Caco-2 (cell line): Measurements from ENCODE around the gene COMMD10. TPM values are rescaled to one million over a fixed set of nuclear protein-coding genes. Genes with fewer than 3 reads are reported as not detected.

Experiments used
- BruUV-seq: library from RNA; stranded (reverse); fragments of 400-500 nt; replicated peaks from 2 replicates; lab custom pipeline; 2021; lab: Mats Ljungman, UMichigan
- CTCF ChIA-PET: fragments of 300-600 bp; sonication (Branson Sonifier 250); formaldehyde crosslinking; loops from one replicate; lab custom pipeline; 2022; ENCODE audit warnings: antibody characterized with exemption; lab: Charles Lee
- POLR2A ChIA-PET: fragments of 300-600 bp; sonication (Branson Sonifier 250); formaldehyde crosslinking; loops from one replicate; lab custom pipeline; 2022; ENCODE audit warnings: antibody characterized with exemption; lab: Charles Lee
- DNase-seq, 2 experiments: peaks; one replicate each; pipeline versions ENCODE4 v3.0.0 to v3.0.0-alpha.2; 2020 to 2022
- H3K27me3 ChIP-seq: replicated peaks from 2 replicates; pipeline ENCODE4 v1.6.0; 2011; ENCODE audit warnings: low read length; ENCODE audit not compliant: control insufficient read depth, insufficient read depth
- H3K36me3 ChIP-seq: 2 replicates; pipeline ENCODE4 v1.5.1; 2011; ENCODE audit warnings: low read length; ENCODE audit not compliant: control insufficient read depth, insufficient read depth
- H3K4me1 ChIP-seq: fragments of 250-450 bp; sonication (Bioruptor Pico); 2 replicates; pipeline ENCODE4 v1.5.1; 2020; ENCODE audit warnings: mild to moderate bottlenecking
- H3K4me3 ChIP-seq: 2 replicates; pipeline ENCODE4 v1.5.1; 2011; ENCODE audit warnings: low read depth, mild to moderate bottlenecking, control low read depth, low read length
- H3K9me3 ChIP-seq: fragments of 250-450 bp; sonication (Bioruptor Pico); 2 replicates; pipeline ENCODE4 v1.5.1; 2020; ENCODE audit warnings: mild to moderate bottlenecking, moderate library complexity
- H3K27ac Mint-ChIP-seq: one replicate; pipeline ENCODE4 v1.8.0; 2022; ENCODE audit warnings: mixed read lengths; ENCODE audit not compliant: unreplicated experiment
- H3K27me3 Mint-ChIP-seq: one replicate; pipeline ENCODE4 v1.8.0; 2022; ENCODE audit warnings: mixed read lengths; ENCODE audit not compliant: insufficient read depth, unreplicated experiment
- H3K36me3 Mint-ChIP-seq: one replicate; pipeline ENCODE4 v1.8.0; 2022; ENCODE audit warnings: mild to moderate bottlenecking, mixed read lengths; ENCODE audit not compliant: insufficient read depth, unreplicated experiment
- H3K4me1 Mint-ChIP-seq: one replicate; pipeline ENCODE4 v1.8.0; 2022; ENCODE audit warnings: low read depth, mixed read lengths; ENCODE audit not compliant: unreplicated experiment
- H3K4me3 Mint-ChIP-seq: one replicate; pipeline ENCODE4 v1.8.0; 2022; ENCODE audit warnings: mild to moderate bottlenecking, moderate library complexity, mixed read lengths; ENCODE audit not compliant: unreplicated experiment
- H3K9me3 Mint-ChIP-seq: one replicate; pipeline ENCODE4 v1.8.0; 2022; ENCODE audit warnings: mixed read lengths; ENCODE audit not compliant: unreplicated experiment
- intact Hi-C: fragments of 100-400 bp; cut with micrococcal nuclease; formaldehyde crosslinking; loops from one replicate; pipeline ENCODE4 v1.10.0; 2022; ENCODE audit not compliant: unreplicated experiment
- total RNA-seq: library from RNA; stranded (reverse); gene quantifications from 2 replicates; pipeline ENCODE4 v1.2.3, GENCODE V29; 2022
- TF ChIP-seq, protein P1 (sequence below), 2 experiments: fragments of 200-600 bp in 1 of 2; IDR thresholded peaks; 1 replicate in 1 of 2; 2 replicates in 1 of 2; pipeline versions ENCODE4 v1.5.1 to v1.8.0; 2011 to 2022; ENCODE audit warnings: antibody characterized with exemption in 1 of 2, control low read depth in 1 of 2, inconsistent platforms in 1 of 2, low read depth in 1 of 2, low read length in 1 of 2, mild to moderate bottlenecking in 1 of 2, moderate library complexity in 1 of 2; ENCODE audit not compliant: insufficient read depth in 1 of 2, severe bottlenecking in 1 of 2, unreplicated experiment in 1 of 2

The COMMD10 gene
- total RNA-seq, 1 experiment from 2014 or later: 26.4 TPM

DNA sequence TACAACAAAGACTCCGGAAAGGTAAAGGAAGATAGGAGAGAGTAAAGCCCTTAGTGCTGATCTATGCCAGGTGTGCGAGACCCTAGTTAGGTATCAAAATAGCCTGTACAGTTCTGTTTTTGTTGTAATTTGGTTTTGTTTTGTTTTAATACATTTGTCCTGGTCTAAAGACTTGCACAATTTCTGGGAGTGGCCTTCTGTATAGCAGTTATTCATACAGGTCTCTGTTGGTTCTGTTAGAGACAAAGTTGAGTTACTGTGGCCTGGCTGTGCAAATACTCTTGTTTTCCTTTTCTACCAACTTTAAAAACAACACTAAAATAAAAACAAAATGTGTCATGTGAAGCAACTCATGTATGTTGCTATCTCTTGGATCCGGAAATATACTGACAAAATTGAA, 163.6 kb downstream of the COMMD10 start:
- no peaks in the 10 kb centered on the region for H3K4me1 ChIP-seq
- TF ChIP-seq, protein P1, sequence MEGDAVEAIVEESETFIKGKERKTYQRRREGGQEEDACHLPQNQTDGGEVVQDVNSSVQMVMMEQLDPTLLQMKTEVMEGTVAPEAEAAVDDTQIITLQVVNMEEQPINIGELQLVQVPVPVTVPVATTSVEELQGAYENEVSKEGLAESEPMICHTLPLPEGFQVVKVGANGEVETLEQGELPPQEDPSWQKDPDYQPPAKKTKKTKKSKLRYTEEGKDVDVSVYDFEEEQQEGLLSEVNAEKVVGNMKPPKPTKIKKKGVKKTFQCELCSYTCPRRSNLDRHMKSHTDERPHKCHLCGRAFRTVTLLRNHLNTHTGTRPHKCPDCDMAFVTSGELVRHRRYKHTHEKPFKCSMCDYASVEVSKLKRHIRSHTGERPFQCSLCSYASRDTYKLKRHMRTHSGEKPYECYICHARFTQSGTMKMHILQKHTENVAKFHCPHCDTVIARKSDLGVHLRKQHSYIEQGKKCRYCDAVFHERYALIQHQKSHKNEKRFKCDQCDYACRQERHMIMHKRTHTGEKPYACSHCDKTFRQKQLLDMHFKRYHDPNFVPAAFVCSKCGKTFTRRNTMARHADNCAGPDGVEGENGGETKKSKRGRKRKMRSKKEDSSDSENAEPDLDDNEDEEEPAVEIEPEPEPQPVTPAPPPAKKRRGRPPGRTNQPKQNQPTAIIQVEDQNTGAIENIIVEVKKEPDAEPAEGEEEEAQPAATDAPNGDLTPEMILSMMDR (IDR thresholded peaks at IDR 0.05; ENCODE audit: insufficient read depth in 1 of 2, low read depth in 1 of 2, low read length in 1 of 2, severe bottlenecking in 1 of 2, unreplicated experiment in 1 of 2): no peak
- H3K27me3 ChIP-seq: no peaks in the 10 kb centered on the region
- intact Hi-C loops: no loop called here
- Mint-ChIP-seq H3K36me3 (no peaks in the 10 kb centered on the region), H3K27me3 (no peaks in the 10 kb centered on the region), H3K4me3 (no peak overlapping the region), H3K4me1 (no peaks in the 10 kb centered on the region), H3K9me3 (peaks cover 10% of the 10 kb centered on the region), H3K27ac (no peak overlapping the region)
- H3K36me3 ChIP-seq: no peaks in the 10 kb centered on the region
- CTCF ChIA-PET: no interaction called here
- no TSS peak for BruUV-seq
- no peak overlapping the region for H3K4me3 ChIP-seq
- no peak for DNase-seq
- 0 out of 2 replicates have a peak, but pooled peaks cover 6% of the 10 kb centered on the region for H3K9me3 ChIP-seq
- POLR2A ChIA-PET: no interaction called here

DNA sequence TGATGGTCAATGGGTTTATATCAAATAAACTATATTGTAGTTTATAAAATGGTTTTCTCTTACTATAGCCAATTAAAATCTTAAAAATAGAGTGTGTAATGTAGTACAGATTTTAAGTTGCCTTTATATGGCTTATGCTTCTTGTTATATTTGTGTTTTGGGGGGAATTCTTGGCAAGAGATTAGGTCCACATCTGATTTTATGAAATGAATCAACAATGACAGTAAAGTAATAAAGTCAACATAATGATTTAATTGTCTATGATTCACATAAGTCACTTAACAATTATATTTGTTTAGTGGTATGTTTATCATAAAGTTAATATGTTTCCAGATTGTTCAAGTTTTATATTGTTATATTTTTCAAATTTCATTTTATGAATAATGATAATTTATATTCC, 164.8 kb downstream of the COMMD10 start:
- no peaks in the 10 kb centered on the region for H3K4me1 ChIP-seq
- no peak overlapping the region for H3K4me3 Mint-ChIP-seq
- 0 out of 2 replicates have a peak, but pooled peaks cover 6% of the 10 kb centered on the region for H3K9me3 ChIP-seq
- ChIA-PET CTCF (no interaction called here), POLR2A (no interaction called here)
- TF ChIP-seq, protein P1 (IDR thresholded peaks at IDR 0.05; ENCODE audit: insufficient read depth in 1 of 2, low read depth in 1 of 2, low read length in 1 of 2, severe bottlenecking in 1 of 2, unreplicated experiment in 1 of 2): no peak
- DNase-seq: no peak
- no peaks in the 10 kb centered on the region for H3K36me3 Mint-ChIP-seq
- no peaks in the 10 kb centered on the region for H3K36me3 ChIP-seq
- no peaks in the 10 kb centered on the region for H3K27me3 ChIP-seq
- intact Hi-C loops: no loop called here
- H3K4me1 Mint-ChIP-seq: no peaks in the 10 kb centered on the region
- H3K4me3 ChIP-seq: no peak overlapping the region
- no TSS peak for BruUV-seq
- no peak overlapping the region for H3K27ac Mint-ChIP-seq
- H3K27me3 Mint-ChIP-seq: no peaks in the 10 kb centered on the region
- peaks cover 9% of the 10 kb centered on the region for H3K9me3 Mint-ChIP-seq

DNA sequence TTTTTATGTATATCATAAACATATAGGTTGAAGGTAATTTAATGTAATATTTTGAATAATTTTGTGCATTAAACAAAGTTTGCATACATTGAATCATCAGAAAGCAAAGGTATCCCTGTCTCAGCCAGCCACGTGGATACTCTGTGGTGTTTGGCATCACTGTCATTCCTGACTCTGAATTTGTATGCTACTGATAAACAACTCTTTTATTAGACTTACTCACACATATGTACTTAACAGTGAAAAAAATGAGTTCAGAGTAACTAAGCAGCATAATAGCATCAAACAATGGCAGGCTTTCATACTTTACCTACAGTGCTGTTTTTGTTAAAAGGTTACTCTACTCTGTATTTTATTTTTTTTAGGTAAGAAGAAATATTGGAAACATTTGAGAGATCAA, 171.9 kb downstream of the COMMD10 start:
- Histone ChIP-seq H3K36me3 (no peaks in the 10 kb centered on the region), H3K4me3 (no peak overlapping the region), H3K9me3 (no peaks in the 10 kb centered on the region), H3K4me1 (no peaks in the 10 kb centered on the region), H3K27me3 (no peaks in the 10 kb centered on the region)
- no TSS peak for BruUV-seq
- TF ChIP-seq, protein P1 (IDR thresholded peaks at IDR 0.05; ENCODE audit: insufficient read depth in 1 of 2, low read depth in 1 of 2, low read length in 1 of 2, severe bottlenecking in 1 of 2, unreplicated experiment in 1 of 2): no peak
- no peaks in the 10 kb centered on the region for H3K27me3 Mint-ChIP-seq
- ChIA-PET CTCF (no interaction called here), POLR2A (no interaction called here)
- no peak overlapping the region for H3K4me3 Mint-ChIP-seq
- H3K27ac Mint-ChIP-seq: no peak overlapping the region
- H3K4me1 Mint-ChIP-seq: peaks cover 6% of the 10 kb centered on the region
- DNase-seq: no peak
- H3K36me3 Mint-ChIP-seq: no peaks in the 10 kb centered on the region
- H3K9me3 Mint-ChIP-seq: peaks cover 15% of the 10 kb centered on the region
- intact Hi-C loops: no loop called here
